ENCODE data around the gene KCND2. TPM values are rescaled to one million over a fixed set of nuclear protein-coding genes. Genes with fewer than 3 reads are reported as not detected.

Gene KCND2
- polyA plus RNA-seq, 3 donors, result not detected

GRCh38 chr7:120523985-120524384 lies 251.0 kb downstream of the KCND2 start:
- Histone ChIP-seq H3K9me3 (replicated peaks in 1 of 2; ENCODE audit: control insufficient read depth in 1 of 2, insufficient read depth in 1 of 2, low read length in 2 of 2) (no peaks in the 10 kb centered on the region), H3K36me3 (replicated peaks in 1 of 2; ENCODE audit: control insufficient read depth in 1 of 2, insufficient read depth in 2 of 2, low read length in 2 of 2) (no peaks in the 10 kb centered on the region), H3K27me3 (ENCODE audit: control insufficient read depth in 2 of 2, insufficient read depth in 2 of 2, low read length in 2 of 2) (no peaks in the 10 kb centered on the region), H3K27ac (ENCODE audit: low read depth in 1 of 2, low read length in 2 of 2) (no peak overlapping the region), H2AFZ (ENCODE audit: insufficient read depth, low read depth, low read length, poor library complexity, severe bottlenecking) (no peak overlapping the region), H3K4me1 (ENCODE audit: control insufficient read depth in 1 of 2, insufficient read depth in 2 of 2, low read length in 2 of 2) (no peaks in the 10 kb centered on the region), H4K20me1 (ENCODE audit: insufficient read depth, low read length) (no peaks in the 10 kb centered on the region), H3K4me2 (replicated peaks; ENCODE audit: extremely low read depth, low read length, poor library complexity, severe bottlenecking) (no peak overlapping the region), H3K4me3 (replicated peaks in 1 of 3; ENCODE audit: low read depth in 2 of 3, low read length in 3 of 3) (no peak overlapping the region), H3K79me2 (ENCODE audit: insufficient read depth, low read length) (no peaks in the 10 kb centered on the region), H3K9ac (ENCODE audit: insufficient read depth, low read length, poor library complexity, severe bottlenecking) (no peak overlapping the region)
- Mint-ChIP-seq H3K36me3 (no peaks in the 10 kb centered on the region), H3K27ac (no peak overlapping the region), H3K27me3 (ENCODE audit: low read depth in 3 of 3) (peaks cover 0 to 3% (median 0%) of the 10 kb centered on the region in 3 donors), H3K9me3 (no peaks in the 10 kb centered on the region), H3K4me1 (no peaks in the 10 kb centered on the region), H3K4me3 (no peak overlapping the region)
- DNase-seq, result no peak
- no peak for TF ChIP-seq CTCF (IDR thresholded peaks at IDR 0.05)
- intact Hi-C loops (cut with micrococcal nuclease), result no loop called here
- no CpG with 5 or more reads among the region's 7 CpGs for WGBS (ENCODE audit: insufficient coverage)

DNA sequence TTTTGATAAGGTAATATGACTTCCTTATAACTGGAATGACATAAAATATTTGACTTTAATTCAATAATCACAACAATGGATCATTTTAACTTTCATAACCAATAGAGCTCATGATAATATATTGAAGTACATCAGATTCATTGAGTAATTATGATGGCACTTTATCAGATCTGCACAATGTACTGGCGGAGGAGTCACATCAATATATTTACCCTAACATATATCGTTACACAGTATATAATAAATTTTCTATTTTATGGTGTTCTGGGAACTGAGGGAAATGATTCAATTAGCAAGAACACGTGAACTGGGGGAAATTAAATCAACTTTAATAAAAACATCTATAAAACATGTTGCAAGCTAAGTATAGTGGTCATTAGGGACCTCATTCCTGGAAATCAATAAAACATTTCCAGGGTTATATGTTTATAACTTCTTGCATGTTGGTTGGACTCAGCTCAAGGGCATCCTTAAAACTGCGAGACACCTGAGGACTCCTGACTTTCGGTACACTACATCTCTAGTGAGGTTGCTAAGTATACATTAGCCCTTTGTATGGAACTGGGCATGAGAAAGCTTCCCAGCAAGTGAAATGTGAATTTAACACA lies 254.0 kb downstream of the KCND2 start:
- Mint-ChIP-seq H3K27me3 (ENCODE audit: low read depth in 3 of 3) (peaks cover 0 to 3% (median 0%) of the 10 kb centered on the region in 3 donors), H3K36me3 (no peaks in the 10 kb centered on the region), H3K4me1 (no peaks in the 10 kb centered on the region), H3K4me3 (no peak overlapping the region), H3K27ac (no peak overlapping the region), H3K9me3 (no peaks in the 10 kb centered on the region)
- no peaks in the 10 kb centered on the region for H3K4me1 ChIP-seq (ENCODE audit: control insufficient read depth in 1 of 2, insufficient read depth in 2 of 2, low read length in 2 of 2)
- no peak for TF ChIP-seq CTCF (IDR thresholded peaks at IDR 0.05)
- intact Hi-C loops (cut with micrococcal nuclease), result no loop called here
- no peak overlapping the region for H3K9ac ChIP-seq (ENCODE audit: insufficient read depth, low read length, poor library complexity, severe bottlenecking)
- no peaks in the 10 kb centered on the region for H4K20me1 ChIP-seq (ENCODE audit: insufficient read depth, low read length)
- H3K27me3 ChIP-seq (ENCODE audit: control insufficient read depth in 2 of 2, insufficient read depth in 2 of 2, low read length in 2 of 2), result no peaks in the 10 kb centered on the region
- no peak overlapping the region for H3K4me3 ChIP-seq (replicated peaks in 1 of 3; ENCODE audit: low read depth in 2 of 3, low read length in 3 of 3)
- H3K27ac ChIP-seq (ENCODE audit: low read depth in 1 of 2, low read length in 2 of 2), result no peak overlapping the region
- WGBS (ENCODE audit: insufficient coverage), result no CpG with 5 or more reads among the region's 5 CpGs
- no peaks in the 10 kb centered on the region for H3K9me3 ChIP-seq (replicated peaks in 1 of 2; ENCODE audit: control insufficient read depth in 1 of 2, insufficient read depth in 1 of 2, low read length in 2 of 2)
- no peak for DNase-seq
- H2AFZ ChIP-seq (ENCODE audit: insufficient read depth, low read depth, low read length, poor library complexity, severe bottlenecking), result no peak overlapping the region
- no peak overlapping the region for H3K4me2 ChIP-seq (replicated peaks; ENCODE audit: extremely low read depth, low read length, poor library complexity, severe bottlenecking)
- no peaks in the 10 kb centered on the region for H3K36me3 ChIP-seq (replicated peaks in 1 of 2; ENCODE audit: control insufficient read depth in 1 of 2, insufficient read depth in 2 of 2, low read length in 2 of 2)
- H3K79me2 ChIP-seq (ENCODE audit: insufficient read depth, low read length), result no peaks in the 10 kb centered on the region

Measured in CD14-positive monocyte (primary cell).